Heart right ventricle (tissue), 16 donors: ENCODE measurements around the gene MTMR3. TPM values are rescaled to one million over a fixed set of nuclear protein-coding genes. Genes with fewer than 3 reads are reported as not detected.
A peak's percentile ranks its signal among the peaks of the same experiment; 100 is the strongest.

Experiments used
- ATAC-seq, 8 donors: fragments of 200-7000 bp; cut with Tn5 transposase; one replicate each; pipeline ENCODE4 v1.9.1; 2020; ENCODE audit warnings: mild to moderate bottlenecking in 8 of 8, moderate library complexity in 8 of 8, moderate number of reproducible peaks in 1 of 8
- DNase-seq, 2 donors: peaks; one replicate each; pipeline ENCODE4 v3.0.0-alpha.2; 2020
- H3K27ac ChIP-seq, 10 donors: fragments of 200-600 bp; sonication (generic) in 2 of 10; one replicate each; pipeline versions ENCODE4 v1.5.0 to v1.8.0; 2020 to 2022; ENCODE audit warnings: mild to moderate bottlenecking in 3 of 10
- H3K27me3 ChIP-seq, 7 donors: fragments of 200-600 bp; one replicate each; pipeline ENCODE4 v1.8.0; 2021 to 2022; ENCODE audit warnings: mild to moderate bottlenecking in 2 of 7
- H3K36me3 ChIP-seq, 9 donors: fragments of 200-600 bp; sonication (generic) in 1 of 9; one replicate each; pipeline versions ENCODE4 v1.5.0 to v1.8.0; 2020 to 2022; ENCODE audit warnings: mild to moderate bottlenecking in 2 of 9
- H3K4me1 ChIP-seq, 9 donors: fragments of 200-600 bp; sonication (generic) in 1 of 9; one replicate each; pipeline versions ENCODE4 v1.5.0 to v1.8.0; 2020 to 2022; ENCODE audit warnings: mild to moderate bottlenecking in 4 of 9
- H3K4me3 ChIP-seq, 10 donors: fragments of 200-600 bp; sonication (generic) in 2 of 10; one replicate each; pipeline versions ENCODE4 v1.5.0 to v1.8.0; 2020 to 2022; ENCODE audit warnings: mild to moderate bottlenecking in 7 of 10, moderate library complexity in 2 of 10
- H3K9me3 ChIP-seq, 11 donors: fragments of 200-600 bp in 10 of 11; sonication (generic) in 2 of 11; one replicate each; pipeline versions ENCODE4 v1.5.0 to v1.8.0; 2013 to 2022; ENCODE audit warnings: mild to moderate bottlenecking in 2 of 11, control low read depth in 1 of 11, moderate library complexity in 1 of 11
- WGBS, 2 donors: extraction: QIAGEN DNeasy Blood & Tissue Kit; methylation state at CpG; one replicate each; pipeline ENCODE4 v1.1.7; 2013; ENCODE audit warnings: inconsistent platforms in 1 of 2; 5-methylcytosine and 5-hydroxymethylcytosine counted together
- intact Hi-C, 10 donors: fragments of 100-400 bp; cut with DNase I; formaldehyde crosslinking; loops; one replicate each; pipeline versions ENCODE4 v1.11.1 to v1.14.2; 2022
- polyA plus RNA-seq, 2 donors: library from polyadenylated mRNA; stranded (reverse); fragments of 200-250 nt; gene quantifications; one replicate each; pipeline ENCODE4 v1.2.3, GENCODE V29; 2013
- total RNA-seq, 10 donors: library from RNA; stranded (reverse); fragmentation: NEBNext Ultra II Directional in 3 of 10; extraction: Animal tissue kit (Norgen Biotek cat#: 25700) in 3 of 10; gene quantifications; one replicate each; pipeline versions ENCODE4 v1.2.1 to v1.2.4, GENCODE V29; 2021 to 2023
- TF ChIP-seq, protein P1 (sequence below), 9 donors: fragments of 200-600 bp; sonication (generic) in 2 of 9; IDR thresholded peaks; one replicate each; pipeline versions ENCODE4 v1.5.0 to v1.8.0; 2021 to 2022; ENCODE audit warnings: antibody characterized with exemption in 9 of 9, mild to moderate bottlenecking in 5 of 9, moderate library complexity in 1 of 9
- donor health status: Arrhythmogenic right ventricular cardiomyopathy.
- donor health status: ischemic (EF 13 %, LVEDD 7.1; RV severe dilation, severe dysfunction).
- donor health status: healthy with polysubstance abuse.
- donor health status: DM: no; HTN: yes; CAD: no.
- donor health status: DM: no; HTN: no; CAD: no.
- donor health status: ischemic (EF 25% LVEDD 6.9; RV normal size, moderate dysfunction).
- donor health status: ischemic (EF 25% LVEDD 5.7; RV mildly dilated, moderate dysfunction).
- donor health status: healthy.
- donor health status: DM: yes; HTN: yes; CAD: no.
- donor health status: Ischemic cardiomyopathy.
- donor health status: ischemic (EF 35%, LVEDD 5.7; RV mildly dilated, moderate dysfunction).
- donor health status: nonischemic (EF 11% LVEDD 7.7; RV severe dilation, severe dysfunction).
- donor health status: DM: yes; HTN: yes; CAD: no.
- donor health status: PGD.
- donor health status: ischemic (EF 29% LVEDD 5.4; RV normal size, mild dysfunction).
- donor health status: nonischemic (EF 23%, LVEDD 6.1; RV moderate dilation, normal function).

MTMR3 gene
- total and polyA plus RNA-seq, 12 donors: 9.8 to 42.9 (median 34.6) TPM

DNA sequence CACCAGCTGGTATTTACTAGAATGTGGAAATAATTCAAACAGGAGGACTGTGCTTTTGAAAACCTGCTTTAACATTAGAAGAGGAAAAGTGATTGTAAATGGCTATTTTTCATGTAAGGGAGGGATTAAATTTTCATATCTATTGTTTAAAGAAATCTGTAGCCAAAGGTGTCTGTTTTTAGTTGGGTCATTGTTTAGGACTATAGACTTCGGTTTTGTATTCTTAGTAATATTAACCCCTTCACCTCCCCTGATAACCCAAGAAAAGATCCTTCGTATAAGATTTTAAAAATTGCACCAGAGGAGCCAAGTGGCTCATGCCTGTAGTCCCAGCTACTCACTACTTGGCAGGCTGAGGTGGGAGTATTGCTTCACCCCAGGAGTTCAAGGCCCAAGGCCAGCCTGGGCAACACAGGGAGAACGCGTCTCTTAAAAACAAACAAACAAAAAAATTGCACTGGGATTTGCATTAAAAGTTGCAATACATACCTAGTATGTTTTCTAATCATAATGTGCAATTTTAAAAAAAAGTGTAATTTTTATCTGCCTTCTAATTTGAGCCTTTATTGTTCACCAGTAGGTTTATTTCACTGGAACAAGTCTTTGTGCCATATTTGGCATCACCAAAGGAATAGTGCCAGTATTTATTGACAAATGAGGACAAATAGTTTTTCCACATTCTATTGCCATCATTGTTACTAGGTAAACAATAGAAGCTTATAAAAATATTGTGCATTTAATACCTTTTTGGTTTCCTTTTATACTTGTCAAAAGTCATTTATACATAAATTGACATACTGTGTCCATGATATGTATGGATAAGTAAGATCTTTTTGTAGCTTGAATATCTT, 34.3 kb downstream of the MTMR3 start:
- intact Hi-C loops: loop anchor here in 1 of 10 donors (5.0 kb wide), 1 partner anchor 40 kb away; no protein-coding TSS in a partner anchor
- H3K9me3 ChIP-seq: no peaks in the 10 kb centered on the region
- TF ChIP-seq, protein P1, sequence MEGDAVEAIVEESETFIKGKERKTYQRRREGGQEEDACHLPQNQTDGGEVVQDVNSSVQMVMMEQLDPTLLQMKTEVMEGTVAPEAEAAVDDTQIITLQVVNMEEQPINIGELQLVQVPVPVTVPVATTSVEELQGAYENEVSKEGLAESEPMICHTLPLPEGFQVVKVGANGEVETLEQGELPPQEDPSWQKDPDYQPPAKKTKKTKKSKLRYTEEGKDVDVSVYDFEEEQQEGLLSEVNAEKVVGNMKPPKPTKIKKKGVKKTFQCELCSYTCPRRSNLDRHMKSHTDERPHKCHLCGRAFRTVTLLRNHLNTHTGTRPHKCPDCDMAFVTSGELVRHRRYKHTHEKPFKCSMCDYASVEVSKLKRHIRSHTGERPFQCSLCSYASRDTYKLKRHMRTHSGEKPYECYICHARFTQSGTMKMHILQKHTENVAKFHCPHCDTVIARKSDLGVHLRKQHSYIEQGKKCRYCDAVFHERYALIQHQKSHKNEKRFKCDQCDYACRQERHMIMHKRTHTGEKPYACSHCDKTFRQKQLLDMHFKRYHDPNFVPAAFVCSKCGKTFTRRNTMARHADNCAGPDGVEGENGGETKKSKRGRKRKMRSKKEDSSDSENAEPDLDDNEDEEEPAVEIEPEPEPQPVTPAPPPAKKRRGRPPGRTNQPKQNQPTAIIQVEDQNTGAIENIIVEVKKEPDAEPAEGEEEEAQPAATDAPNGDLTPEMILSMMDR (IDR thresholded peaks at IDR 0.05): no peak
- H3K4me3 ChIP-seq: no peak overlapping the region
- WGBS, 2 donors: 44 to 50% methylated on average over 4 of the region's 4 CpGs
- no peaks in the 10 kb centered on the region for H3K36me3 ChIP-seq
- peak in 3 of 8 donors; percentile 37 to 76 (median 58) for ATAC-seq
- H3K27me3 ChIP-seq: no peaks in the 10 kb centered on the region
- peak in 1 of 2 donors; percentile 23 for DNase-seq
- peaks cover 13 to 82% (median 71%) of the 10 kb centered on the region in 9 donors for H3K4me1 ChIP-seq
- H3K27ac ChIP-seq: no peak overlapping the region

DNA sequence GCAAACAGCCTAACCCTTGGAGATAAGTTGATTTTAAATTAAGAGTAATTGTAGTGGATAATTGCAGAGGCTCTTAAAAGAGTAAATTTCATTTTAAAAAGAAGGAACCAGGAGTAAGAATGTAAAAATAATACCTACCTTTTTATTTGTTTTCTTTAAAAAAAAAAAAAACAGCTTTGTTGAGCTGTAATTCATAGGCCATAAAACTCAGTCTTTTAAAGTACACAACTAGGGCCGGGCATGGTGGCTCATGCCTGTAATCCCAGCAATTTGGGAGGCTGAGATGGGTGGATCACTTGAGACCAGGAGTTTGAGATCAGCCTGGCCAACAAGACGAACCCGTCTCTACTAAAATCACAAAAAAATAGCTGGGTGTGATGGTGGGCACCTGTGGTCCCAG, 42.4 kb downstream of the MTMR3 start:
- Histone ChIP-seq H3K27ac (no peak overlapping the region), H3K36me3 (no peaks in the 10 kb centered on the region), H3K4me3 (no peak overlapping the region), H3K27me3 (no peaks in the 10 kb centered on the region), H3K9me3 (peaks cover 0 to 17% (median 0%) of the 10 kb centered on the region in 11 donors), H3K4me1 (peaks cover 0 to 22% (median 8%) of the 10 kb centered on the region in 9 donors)
- 97 to 98% methylated on average over 3 of the region's 3 CpGs for WGBS, 2 donors
- intact Hi-C loops: no loop called here
- TF ChIP-seq, protein P1 (IDR thresholded peaks at IDR 0.05): no peak
- no peak for DNase-seq
- no peak for ATAC-seq

DNA sequence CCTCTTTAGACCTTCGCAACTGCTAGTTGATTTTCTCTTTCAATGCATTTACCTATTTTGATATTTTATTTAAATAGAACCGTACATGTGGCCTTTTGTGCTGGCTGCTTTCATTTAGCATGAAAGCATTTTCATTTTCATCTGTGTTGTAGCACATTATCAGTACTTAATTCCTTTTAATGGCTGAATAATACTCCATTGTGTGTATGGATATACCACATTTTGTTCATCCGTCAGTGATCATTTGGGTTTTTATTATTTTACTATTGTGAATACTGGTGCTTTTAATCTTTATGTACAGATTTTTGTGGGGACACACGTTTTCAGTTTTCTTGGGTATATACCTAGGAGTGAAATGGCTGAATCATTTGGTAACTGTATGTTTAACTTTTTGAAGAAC, 43.1 kb downstream of the MTMR3 start:
- TF ChIP-seq, protein P1 (IDR thresholded peaks at IDR 0.05): no peak
- 94 to 96% methylated on average over 4 of the region's 4 CpGs for WGBS, 2 donors

DNA sequence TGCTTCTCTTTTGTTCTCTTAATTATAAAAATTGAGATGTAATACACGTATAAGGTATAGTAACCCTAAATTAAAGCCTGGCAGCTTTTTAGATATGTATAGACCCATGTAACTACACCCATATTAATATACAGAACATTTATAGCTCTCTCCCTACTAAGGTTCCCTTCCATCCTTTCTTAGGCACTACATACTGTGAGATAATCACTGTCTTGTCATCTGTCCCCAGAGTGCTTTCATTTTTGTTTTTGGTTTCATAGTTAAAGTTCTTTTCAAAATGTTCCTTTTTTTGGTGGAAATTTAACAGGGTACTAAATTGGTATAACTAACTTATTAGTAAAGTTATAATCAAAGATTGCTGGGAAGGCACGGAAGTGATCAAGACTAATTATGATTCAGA, 49.2 kb downstream of the MTMR3 start:
- H3K4me1 ChIP-seq: peaks cover 0 to 38% (median 31%) of the 10 kb centered on the region in 9 donors

More for the DNA sequence above, 43.1 kb downstream of the MTMR3 start:
- H3K27ac ChIP-seq: no peak overlapping the region
- peaks cover 0 to 27% (median 8%) of the 10 kb centered on the region in 9 donors for H3K4me1 ChIP-seq
- DNase-seq: no peak
- no peak overlapping the region for H3K4me3 ChIP-seq
- no peaks in the 10 kb centered on the region for H3K36me3 ChIP-seq
- no peak for ATAC-seq
- H3K9me3 ChIP-seq: peaks cover 0 to 17% (median 0%) of the 10 kb centered on the region in 11 donors
- intact Hi-C loops: no loop called here
- no peaks in the 10 kb centered on the region for H3K27me3 ChIP-seq

More for the DNA sequence above, 49.2 kb downstream of the MTMR3 start:
- intact Hi-C loops: no loop called here
- ATAC-seq (no peak), DNase-seq (no peak)
- Histone ChIP-seq H3K4me3 (no peak overlapping the region), H3K36me3 (no peaks in the 10 kb centered on the region), H3K27me3 (no peaks in the 10 kb centered on the region), H3K9me3 (peaks cover 0 to 1% (median 0%) of the 10 kb centered on the region in 11 donors), H3K27ac (no peak overlapping the region)
- TF ChIP-seq, protein P1 (IDR thresholded peaks at IDR 0.05): no peak
- 76 to 88% methylated on average over 2 of the region's 2 CpGs for WGBS, 2 donors
